ENCODE results near the gene TNNT3.

TNNT3 gene

GRCh38 chr11:1932681-1933080 is 13.2 kb downstream of the TNNT3 start:
- H3K4me3 ChIP-seq (ENCODE audit: low read depth, low read length), result no peak overlapping the region
- in situ Hi-C loops (cut with HindIII; ENCODE audit: low sequenced_read_pairs), result no loop called here
- TF ChIP-seq CTCF (IDR thresholded peaks at IDR 0.05; ENCODE audit: low read depth, low read length, missing control alignments), result no peak
- DNase-seq (ENCODE audit: low read depth), result no peak

DNA sequence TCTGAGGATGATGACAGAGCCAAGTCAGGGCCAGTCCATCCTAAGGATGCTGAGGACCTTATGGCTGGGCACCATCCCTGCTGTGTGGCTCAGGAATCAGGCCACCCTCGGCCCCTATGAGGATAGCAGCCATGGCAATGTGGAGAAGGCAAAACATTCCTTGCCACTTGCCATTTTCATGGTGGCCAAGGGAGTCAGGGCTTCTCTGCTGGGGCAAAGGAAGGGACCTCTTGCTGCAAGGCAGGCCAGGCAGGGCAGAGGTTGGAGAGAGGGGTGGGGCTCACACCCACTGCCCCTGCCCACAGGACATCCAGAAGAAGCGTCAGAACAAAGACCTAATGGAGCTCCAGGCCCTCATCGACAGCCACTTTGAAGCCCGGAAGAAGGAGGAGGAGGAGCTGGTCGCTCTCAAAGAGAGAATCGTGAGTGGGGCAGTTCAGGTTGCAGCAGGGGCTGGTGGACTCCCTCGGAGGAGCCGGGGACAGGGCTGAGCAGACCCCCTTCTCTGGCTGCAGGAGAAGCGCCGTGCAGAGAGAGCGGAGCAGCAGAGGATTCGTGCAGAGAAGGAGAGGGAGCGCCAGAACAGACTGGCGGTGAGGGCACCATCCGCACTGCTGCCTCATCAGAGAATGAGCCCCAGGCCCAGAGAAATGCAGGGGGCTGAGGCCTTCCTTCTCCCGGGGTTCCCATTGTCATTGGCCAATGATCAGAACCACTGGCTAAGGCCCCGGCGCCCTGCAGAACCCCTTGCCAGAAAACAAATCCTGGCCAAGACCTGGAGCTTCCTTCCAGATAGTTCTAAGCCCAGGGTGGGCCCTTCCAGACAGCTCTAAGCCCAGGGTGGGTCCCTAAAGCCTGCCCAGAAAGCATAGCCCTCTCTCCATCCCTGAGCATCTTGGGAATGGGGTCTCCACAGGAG is 14.2 kb downstream of the TNNT3 start:
- TF ChIP-seq CTCF (IDR thresholded peaks at IDR 0.05; ENCODE audit: low read depth, low read length, missing control alignments), result no peak
- no peak overlapping the region for H3K4me3 ChIP-seq (ENCODE audit: low read depth, low read length)
- in situ Hi-C loops (cut with HindIII; ENCODE audit: low sequenced_read_pairs), result no loop called here
- DNase-seq (ENCODE audit: low read depth), result no peak

DNA sequence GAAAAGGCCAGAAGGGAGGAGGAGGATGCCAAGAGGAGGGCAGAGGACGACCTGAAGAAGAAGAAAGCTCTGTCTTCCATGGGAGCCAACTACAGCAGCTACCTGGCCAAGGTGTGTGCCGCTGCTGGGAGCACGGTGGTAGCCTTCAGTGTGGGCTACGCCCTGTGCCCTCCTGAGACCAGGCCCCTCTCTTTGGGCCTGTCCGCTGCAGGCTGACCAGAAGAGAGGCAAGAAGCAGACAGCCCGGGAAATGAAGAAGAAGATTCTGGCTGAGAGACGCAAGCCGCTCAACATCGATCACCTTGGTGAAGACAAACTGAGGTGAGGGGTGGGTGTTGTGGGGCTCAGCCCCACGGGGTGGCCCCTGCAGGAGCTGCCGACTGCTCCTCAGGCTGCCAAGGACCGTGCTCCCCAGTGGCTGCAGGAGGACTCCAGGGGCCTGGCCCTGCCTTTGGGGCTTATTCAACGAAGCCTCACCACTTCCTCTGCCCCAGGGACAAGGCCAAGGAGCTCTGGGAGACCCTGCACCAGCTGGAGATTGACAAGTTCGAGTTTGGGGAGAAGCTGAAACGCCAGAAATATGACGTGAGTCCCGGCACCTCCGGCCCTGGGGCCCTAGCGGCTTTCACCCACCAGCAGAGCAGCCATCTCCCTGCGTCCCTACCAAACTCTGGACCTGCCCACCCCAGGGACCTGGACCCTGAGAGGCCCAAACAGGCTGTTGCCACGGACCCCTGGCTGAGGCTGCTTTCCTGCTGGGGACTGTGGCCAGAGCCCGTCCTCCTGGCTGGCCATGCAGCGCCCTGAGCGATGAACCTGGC is 15.0 kb downstream of the TNNT3 start:
- no peak for TF ChIP-seq CTCF (IDR thresholded peaks at IDR 0.05; ENCODE audit: low read depth, low read length, missing control alignments)
- H3K4me3 ChIP-seq (ENCODE audit: low read depth, low read length), result no peak overlapping the region
- in situ Hi-C loops (cut with HindIII; ENCODE audit: low sequenced_read_pairs), result no loop called here
- no peak for DNase-seq (ENCODE audit: low read depth)

DNA sequence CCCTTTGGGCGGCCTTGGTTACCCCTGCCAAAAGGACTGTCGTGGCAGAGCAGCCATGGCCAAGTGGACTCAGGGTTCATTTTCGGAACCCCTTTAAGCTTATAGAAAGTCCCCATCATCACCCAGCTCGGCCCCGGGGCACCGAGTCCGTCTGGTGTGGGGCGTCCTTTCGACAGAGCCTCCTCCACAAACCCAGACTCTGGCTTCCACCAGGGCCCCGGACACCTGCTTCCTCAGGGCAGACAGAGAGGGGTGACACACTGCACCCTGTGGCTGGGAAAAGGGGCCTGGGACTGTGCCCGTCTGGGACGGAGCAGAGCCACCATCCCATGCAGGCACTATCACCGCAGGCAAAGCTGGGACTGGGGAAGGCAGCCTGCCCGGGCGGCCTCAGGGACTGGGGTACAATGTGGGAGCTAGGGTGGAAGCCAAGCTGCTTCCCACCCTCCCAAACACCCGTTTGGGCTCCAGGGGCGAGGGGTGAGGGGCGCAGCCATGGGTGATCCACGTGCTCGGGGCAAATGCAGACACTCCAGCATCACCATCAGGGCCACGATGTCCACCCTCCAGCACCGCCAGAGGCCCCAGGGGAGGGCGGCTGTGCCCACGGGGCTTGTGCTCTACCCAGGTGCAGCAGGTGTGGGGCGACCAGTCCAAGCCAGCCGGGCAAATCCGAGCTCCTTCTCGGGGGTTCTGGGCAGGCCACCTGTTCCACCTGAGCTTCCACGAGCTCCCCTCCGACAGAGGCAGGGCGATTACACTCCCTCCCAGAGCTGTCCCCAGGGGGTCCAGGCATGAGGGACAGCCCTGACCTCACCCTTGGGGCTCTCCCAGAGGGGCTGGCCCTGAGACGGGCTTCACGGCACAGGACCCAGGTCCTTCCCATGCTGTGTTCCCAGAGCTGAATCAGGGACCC is 15.9 kb downstream of the TNNT3 start:
- no peak for DNase-seq (ENCODE audit: low read depth)
- no peak overlapping the region for H3K4me3 ChIP-seq (ENCODE audit: low read depth, low read length)
- in situ Hi-C loops (cut with HindIII; ENCODE audit: low sequenced_read_pairs), result no loop called here
- TF ChIP-seq CTCF (IDR thresholded peaks at IDR 0.05; ENCODE audit: low read depth, low read length, missing control alignments), result no peak

DNA sequence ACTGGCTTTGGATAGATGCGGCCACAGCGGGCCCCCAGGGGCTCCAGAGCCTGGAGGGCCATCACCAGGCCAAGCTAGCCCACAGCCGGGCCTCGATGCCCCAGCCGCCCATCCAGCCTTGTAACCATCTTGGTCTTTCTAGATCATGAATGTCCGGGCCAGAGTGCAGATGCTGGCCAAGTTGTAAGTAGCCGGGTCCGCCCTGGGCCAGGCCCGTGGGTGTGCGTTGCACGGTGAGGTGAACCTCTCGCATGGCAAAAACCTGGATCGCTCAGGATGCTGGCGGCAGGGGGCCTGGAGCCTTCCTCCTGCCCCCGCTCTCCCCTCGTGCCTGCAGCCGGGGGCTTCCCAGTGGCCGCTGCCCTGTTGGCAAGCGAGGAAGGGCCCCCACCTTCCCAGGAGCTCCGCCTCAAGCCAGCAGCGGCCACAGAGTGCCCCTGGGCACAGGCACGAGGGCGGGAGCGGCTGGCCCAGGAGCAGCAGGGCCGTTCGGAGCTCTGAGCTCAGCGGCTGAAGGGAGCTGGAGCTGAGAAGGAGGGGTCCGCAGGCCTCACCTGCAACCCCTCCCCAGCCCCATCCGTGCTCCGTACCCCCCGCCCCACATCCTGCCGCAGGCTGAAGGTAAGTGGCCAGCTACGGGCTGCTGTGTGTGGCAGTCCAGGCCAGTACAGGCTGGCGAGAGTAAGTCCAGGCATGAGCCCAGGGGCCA is 16.7 kb downstream of the TNNT3 start:
- no peak for TF ChIP-seq CTCF (IDR thresholded peaks at IDR 0.05; ENCODE audit: low read depth, low read length, missing control alignments)
- H3K4me3 ChIP-seq (ENCODE audit: low read depth, low read length), result no peak overlapping the region
- DNase-seq (ENCODE audit: low read depth), result no peak
- in situ Hi-C loops (cut with HindIII; ENCODE audit: low sequenced_read_pairs), result no loop called here
